Ascending aorta (tissue), 2 donors: Measurements from ENCODE around the gene PEAK1. TPM values are rescaled to one million over a fixed set of nuclear protein-coding genes. Genes with fewer than 3 reads are reported as not detected.

ENCODE experiments used
- DNase-seq, 2 donors: peaks; one replicate each; pipeline ENCODE4 v3.0.0-alpha.2; 2019; ENCODE audit warnings: low spot score in 2 of 2
- H3K27ac ChIP-seq, 2 donors: fragments of 200-600 bp; sonication (generic); one replicate each; pipeline ENCODE4 v1.5.1; 2016 to 2017; ENCODE audit warnings: mild to moderate bottlenecking in 1 of 2
- H3K27me3 ChIP-seq: fragments of 200-600 bp; sonication (generic); one replicate; pipeline ENCODE4 v1.5.1; 2017
- H3K36me3 ChIP-seq, 2 donors: fragments of 200-600 bp; sonication (generic); one replicate each; pipeline ENCODE4 v1.5.1; 2016
- H3K4me1 ChIP-seq, 2 donors: fragments of 200-600 bp; sonication (generic); one replicate each; pipeline ENCODE4 v1.5.1; 2016 to 2017; ENCODE audit warnings: mild to moderate bottlenecking in 1 of 2
- H3K4me3 ChIP-seq, 2 donors: fragments of 200-600 bp; sonication (generic); one replicate each; pipeline ENCODE4 v1.5.1; 2016 to 2017; ENCODE audit warnings: mild to moderate bottlenecking in 1 of 2
- H3K9me3 ChIP-seq, 2 donors: fragments of 200-600 bp; sonication (generic); one replicate each; pipeline ENCODE4 v1.5.1; 2016
- CTCF ChIP-seq, 3 experiments: fragments of 200-600 bp in 2 of 3; fragments of 450-650 bp in 1 of 3; sonication (generic) in 2 of 3; IDR thresholded peaks; one replicate each; pipeline ENCODE4 v1.5.1; 2016 to 2019; ENCODE audit warnings: antibody characterized with exemption in 3 of 3, mild to moderate bottlenecking in 1 of 3, moderate library complexity in 1 of 3
- intact Hi-C: fragments of 100-400 bp; cut with DNase I; formaldehyde crosslinking; loops from one replicate; pipeline ENCODE4 v1.15.1; 2023
- total RNA-seq: library from RNA; depleted of rRNA; stranded (reverse); fragments of >200 nt; gene quantifications from one replicate; pipeline ENCODE4 v1.1.0, GENCODE V29; 2016

The PEAK1 gene
- total RNA-seq, 1 donor from 2014 or later = 53.7 TPM

GRCh38 chr15:77346245-77347036 is 73.5 kb downstream of the PEAK1 start:
- TF ChIP-seq CTCF (IDR thresholded peaks at IDR 0.05) = no peak
- no peaks in the 10 kb centered on the region for H3K36me3 ChIP-seq
- intact Hi-C loops = no loop called here
- H3K9me3 ChIP-seq = no peaks in the 10 kb centered on the region
- no peak overlapping the region for H3K4me3 ChIP-seq
- H3K4me1 ChIP-seq = no peaks in the 10 kb centered on the region
- no peak for DNase-seq
- H3K27ac ChIP-seq = no peak overlapping the region
- H3K27me3 ChIP-seq = no peaks in the 10 kb centered on the region

- DNase-seq = no peak
- intact Hi-C loops = no loop called here
- no peaks in the 10 kb centered on the region for H3K9me3 ChIP-seq
- no peak overlapping the region for H3K4me3 ChIP-seq
- TF ChIP-seq CTCF (IDR thresholded peaks at IDR 0.05) = no peak
- H3K27me3 ChIP-seq = no peaks in the 10 kb centered on the region
- no peak overlapping the region for H3K27ac ChIP-seq
- no peaks in the 10 kb centered on the region for H3K4me1 ChIP-seq
- no peaks in the 10 kb centered on the region for H3K36me3 ChIP-seq
These were observed 77.1 kb downstream of the PEAK1 start for GRCh38 chr15:77342807-77343206.

GRCh38 chr15:77340245-77340644 is 79.7 kb downstream of the PEAK1 start:
- no peaks in the 10 kb centered on the region for H3K36me3 ChIP-seq
- H3K4me3 ChIP-seq = no peak overlapping the region
- H3K27me3 ChIP-seq = no peaks in the 10 kb centered on the region
- TF ChIP-seq CTCF (IDR thresholded peaks at IDR 0.05) = no peak
- intact Hi-C loops = no loop called here
- no peaks in the 10 kb centered on the region for H3K9me3 ChIP-seq
- no peaks in the 10 kb centered on the region for H3K4me1 ChIP-seq
- no peak overlapping the region for H3K27ac ChIP-seq
- no peak for DNase-seq

GRCh38 chr15:77336006-77336405 is 83.9 kb downstream of the PEAK1 start:
- no peak for DNase-seq
- no peaks in the 10 kb centered on the region for H3K36me3 ChIP-seq
- H3K27me3 ChIP-seq = no peaks in the 10 kb centered on the region
- H3K4me3 ChIP-seq = no peak overlapping the region
- no peak for TF ChIP-seq CTCF (IDR thresholded peaks at IDR 0.05)
- no peaks in the 10 kb centered on the region for H3K9me3 ChIP-seq
- H3K4me1 ChIP-seq = peaks cover 0 to 3% of the 10 kb centered on the region in 2 donors
- H3K27ac ChIP-seq = no peak overlapping the region
- intact Hi-C loops = no loop called here

- intact Hi-C loops = no loop called here
- Histone ChIP-seq H3K27ac (no peak overlapping the region), H3K4me3 (no peak overlapping the region), H3K4me1 (peaks cover 0 to 3% of the 10 kb centered on the region in 2 donors), H3K9me3 (no peaks in the 10 kb centered on the region), H3K27me3 (no peaks in the 10 kb centered on the region), H3K36me3 (no peaks in the 10 kb centered on the region)
- DNase-seq = no peak
- no peak for TF ChIP-seq CTCF (IDR thresholded peaks at IDR 0.05)
These were observed 84.6 kb downstream of the PEAK1 start for GRCh38 chr15:77335298-77335697.
